Gastrocnemius medialis (tissue), 4 donors: ENCODE data around the gene TSSC4. TPM values are rescaled to one million over a fixed set of nuclear protein-coding genes. Genes with fewer than 3 reads are reported as not detected.

ENCODE experiments used
- ATAC-seq, 2 donors: fragments of 150-250 bp; one replicate each; pipeline ENCODE4 v1.9.1; 2016
- DNase-seq, 2 donors: peaks; one replicate each; pipeline ENCODE4 v3.0.0-alpha.2; 2019
- H3K27ac ChIP-seq, 4 donors: fragments of 200-600 bp; sonication (generic); 1 replicate in 1 of 4; 2 replicates in 3 of 4; pipeline ENCODE4 v1.5.1; 2016 to 2018; ENCODE audit warnings: mild to moderate bottlenecking in 2 of 4, moderate library complexity in 1 of 4
- H3K27me3 ChIP-seq, 3 donors: fragments of 200-600 bp; sonication (generic) in 2 of 3; 1 replicate in 1 of 3; 2 replicates in 2 of 3; pipeline versions ENCODE4 v1.5.1 to v1.6.0; 2016 to 2019; ENCODE audit warnings: mild to moderate bottlenecking in 1 of 3, moderate library complexity in 1 of 3
- H3K36me3 ChIP-seq, 2 donors: fragments of 200-600 bp; sonication (generic) in 1 of 2; one replicate each; pipeline ENCODE4 v1.5.1; 2017 to 2018
- H3K4me1 ChIP-seq, 2 donors: fragments of 200-600 bp; sonication (generic) in 1 of 2; one replicate each; pipeline ENCODE4 v1.5.1; 2016 to 2017; ENCODE audit warnings: mild to moderate bottlenecking in 2 of 2
- H3K4me3 ChIP-seq, 4 donors: fragments of 200-600 bp; sonication (generic) in 3 of 4; 1 replicate in 1 of 4; 2 replicates in 3 of 4; pipeline ENCODE4 v1.5.1; 2016 to 2019; ENCODE audit warnings: mild to moderate bottlenecking in 2 of 4
- H3K9me3 ChIP-seq, 3 donors: fragments of 200-600 bp; sonication (generic) in 2 of 3; 1 replicate in 1 of 3; 2 replicates in 2 of 3; pipeline ENCODE4 v1.5.1; 2016 to 2019
- CTCF ChIP-seq, 5 experiments: fragments of 450-650 bp in 3 of 5; fragments of 200-600 bp in 2 of 5; sonication (generic) in 2 of 5; IDR thresholded peaks in 4 of 5; conservative IDR thresholded peaks in 1 of 5; 1 replicate in 4 of 5; 2 replicates in 1 of 5; pipeline ENCODE4 v1.5.1; 2016 to 2019; ENCODE audit warnings: antibody characterized with exemption in 5 of 5, mild to moderate bottlenecking in 3 of 5, moderate library complexity in 3 of 5
- POLR2A ChIP-seq, 2 donors: fragments of 450-650 bp; IDR thresholded peaks; one replicate each; pipeline ENCODE4 v1.6.1; 2017; ENCODE audit warnings: antibody characterized with exemption in 2 of 2, mild to moderate bottlenecking in 2 of 2, moderate library complexity in 2 of 2
- in situ Hi-C, 4 donors: fragments of 200-750 bp; cut with MboI; loops; one replicate each; pipeline versions ENCODE4 v1.15.0 to v1.8.0; 2017; ENCODE audit warnings: low sequenced_read_pairs in 4 of 4
- intact Hi-C: fragments of 100-400 bp; cut with DNase I; formaldehyde crosslinking; loops from one replicate; pipeline ENCODE4 v1.15.1; 2023; ENCODE audit warnings: low total_unique reads
- total RNA-seq, 4 donors: library from RNA; depleted of rRNA; stranded (reverse); fragments of >200 nt; gene quantifications; one replicate each; pipeline versions ENCODE4 v1.1.0 to v1.2.3, GENCODE V29; 2016

Gene TSSC4
- total RNA-seq, 4 donors from 2014 or later: 53.4 to 92.5 (median 76.8) TPM

DNA sequence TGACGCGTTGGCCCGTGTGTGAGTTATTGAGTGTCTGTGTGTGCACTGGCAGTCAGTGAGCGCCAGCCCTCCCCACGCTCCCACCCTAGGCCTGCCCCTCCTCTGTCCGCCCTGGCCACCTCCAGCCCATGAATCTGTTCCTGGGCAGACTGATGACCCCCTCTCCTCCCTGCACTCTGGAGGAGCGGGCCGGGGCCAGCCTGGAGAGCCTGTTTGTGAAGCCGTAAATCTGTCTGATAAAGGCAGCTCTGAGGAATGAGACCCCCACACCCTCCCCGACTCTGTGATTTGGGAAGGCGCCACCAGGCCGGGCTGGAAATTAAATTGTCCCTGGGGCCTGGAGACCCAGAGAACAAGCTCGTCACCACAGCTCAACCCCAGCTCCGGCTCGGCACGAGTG, 8.6 kb downstream of the TSSC4 start:
- Histone ChIP-seq H3K27ac (no peak overlapping the region), H3K4me3 (no peak overlapping the region), H3K4me1 (no peaks in the 10 kb centered on the region), H3K9me3 (no peaks in the 10 kb centered on the region), H3K36me3 (no peaks in the 10 kb centered on the region), H3K27me3 (no peaks in the 10 kb centered on the region)
- DNase-seq: no peak
- in situ Hi-C loops (loop anchor here in 2 of 4 donors (25.0 kb wide), 1 partner anchor 222 kb away; no protein-coding TSS in a partner anchor), intact Hi-C loops (no loop called here)
- TF ChIP-seq POLR2A (IDR thresholded peaks at IDR 0.05) (no peak), CTCF (IDR thresholded peaks at IDR 0.05 in 4 of 5, conservative IDR thresholded peaks at IDR 0.05 in 1 of 5) (no peak)
- no peak for ATAC-seq

DNA sequence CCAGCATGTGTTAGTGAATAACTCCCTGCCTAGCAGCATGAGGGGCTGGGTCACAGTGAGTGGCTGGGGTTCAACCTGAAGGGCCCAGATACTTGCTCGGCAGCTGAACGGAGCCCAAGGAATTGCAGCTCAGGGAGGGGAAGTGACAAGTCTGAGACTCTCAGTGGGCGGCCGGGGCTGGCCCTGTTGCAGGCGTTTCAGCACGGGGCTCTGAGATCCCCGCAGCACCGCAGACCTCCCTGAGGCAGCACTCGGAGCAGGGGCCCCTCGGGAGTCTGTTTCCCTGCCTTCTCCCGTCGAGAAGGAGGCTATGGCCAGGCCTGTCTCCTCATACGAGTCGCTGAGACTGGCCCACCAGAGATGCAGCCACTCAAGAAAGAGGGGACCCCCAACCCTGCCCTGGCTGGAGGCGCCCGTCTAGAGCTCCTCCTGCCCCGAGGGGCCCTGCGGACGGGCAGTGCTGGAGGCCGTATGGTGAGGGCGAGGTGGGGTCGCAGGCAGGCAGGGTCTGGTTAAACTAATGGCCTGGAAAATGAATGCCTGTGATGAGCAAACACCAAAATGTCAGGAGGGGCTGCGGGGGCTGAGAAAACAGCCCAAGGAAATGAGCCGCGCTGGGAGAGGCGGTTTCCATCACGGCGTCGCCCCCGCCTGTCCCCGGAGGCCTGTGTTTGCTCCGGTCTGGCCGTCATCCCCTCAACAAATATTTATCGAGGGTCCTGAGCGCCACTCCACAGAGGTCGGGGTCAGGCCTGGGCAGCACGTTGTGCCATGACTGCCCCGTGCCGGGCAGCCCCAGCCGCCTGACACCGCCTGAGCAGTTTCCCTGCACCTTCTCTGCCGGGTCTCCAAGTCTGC, 9.3 kb downstream of the TSSC4 start:
- no peak for ATAC-seq
- no peak for DNase-seq
- Histone ChIP-seq H3K4me3 (no peak overlapping the region), H3K9me3 (no peaks in the 10 kb centered on the region), H3K4me1 (no peaks in the 10 kb centered on the region), H3K27me3 (no peaks in the 10 kb centered on the region), H3K27ac (no peak overlapping the region), H3K36me3 (no peaks in the 10 kb centered on the region)
- intact Hi-C loops: no loop called here
- TF ChIP-seq POLR2A (IDR thresholded peaks at IDR 0.05) (no peak), CTCF (IDR thresholded peaks at IDR 0.05 in 4 of 5, conservative IDR thresholded peaks at IDR 0.05 in 1 of 5) (no peak)
- in situ Hi-C loops: loop anchor here in 2 of 4 donors (25.0 kb wide), 1 partner anchor 223 kb away; no protein-coding TSS in a partner anchor

GRCh38 chr11:2410616-2411015, 10.1 kb downstream of the TSSC4 start:
- H3K27me3 ChIP-seq: no peaks in the 10 kb centered on the region
- H3K4me3 ChIP-seq: no peak overlapping the region
- no peaks in the 10 kb centered on the region for H3K36me3 ChIP-seq
- ATAC-seq (no peak), DNase-seq (no peak)
- in situ Hi-C loops (loop anchor here in 2 of 4 donors (25.0 kb wide), 1 partner anchor 223 kb away; no protein-coding TSS in a partner anchor), intact Hi-C loops (no loop called here)
- TF ChIP-seq POLR2A (IDR thresholded peaks at IDR 0.05): no peak
- no peak for TF ChIP-seq CTCF (IDR thresholded peaks at IDR 0.05 in 4 of 5, conservative IDR thresholded peaks at IDR 0.05 in 1 of 5)
- no peak overlapping the region for H3K27ac ChIP-seq
- no peaks in the 10 kb centered on the region for H3K9me3 ChIP-seq
- H3K4me1 ChIP-seq: no peaks in the 10 kb centered on the region

DNA sequence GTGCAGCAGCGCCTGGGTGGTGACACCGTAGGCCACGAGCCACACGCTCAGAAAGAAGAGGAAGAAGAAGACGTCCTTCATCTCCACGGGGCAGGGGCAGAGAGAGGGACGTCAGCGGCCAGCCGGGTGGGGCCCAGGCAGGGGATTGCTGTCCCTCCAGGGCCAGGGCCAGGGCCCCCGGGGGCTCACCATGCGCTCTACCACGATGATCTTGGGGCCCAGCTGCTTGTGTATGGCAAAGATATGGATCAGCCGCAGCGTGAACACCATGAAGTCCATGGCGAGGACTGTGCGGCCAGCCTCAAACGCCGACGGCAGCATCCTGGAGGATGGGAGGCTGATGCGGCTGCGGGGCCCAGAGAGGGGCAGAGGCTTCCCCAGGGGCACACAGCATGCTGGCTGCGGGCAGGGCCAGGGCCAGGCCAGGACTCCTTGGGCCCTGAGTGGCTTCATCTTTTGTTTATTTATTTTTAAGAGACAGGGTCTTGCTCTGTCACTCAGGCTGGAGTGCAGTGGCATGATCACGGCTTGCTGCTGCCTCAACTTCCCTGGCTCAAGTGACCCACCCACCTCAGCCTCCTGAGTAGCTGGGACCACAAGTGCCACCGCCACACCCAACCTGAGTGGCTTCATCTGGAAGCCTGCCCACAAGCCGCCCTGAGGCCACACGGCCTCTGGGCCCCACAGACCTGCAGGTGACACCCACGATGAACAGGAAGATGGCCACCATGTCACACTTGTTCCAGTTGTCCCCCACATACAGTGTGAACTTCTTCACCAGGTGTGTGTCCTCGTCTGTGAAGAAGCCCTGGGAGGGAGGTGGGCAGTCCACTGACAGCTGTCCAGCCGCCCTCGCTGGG, 11.1 kb downstream of the TSSC4 start:
- Histone ChIP-seq H3K4me1 (no peaks in the 10 kb centered on the region), H3K27me3 (no peaks in the 10 kb centered on the region), H3K27ac (no peak overlapping the region), H3K36me3 (no peaks in the 10 kb centered on the region), H3K9me3 (no peaks in the 10 kb centered on the region), H3K4me3 (no peak overlapping the region)
- ATAC-seq (no peak), DNase-seq (no peak)
- in situ Hi-C loops (loop anchor here in 2 of 4 donors (25.0 kb wide), 1 partner anchor 224 kb away; no protein-coding TSS in a partner anchor), intact Hi-C loops (no loop called here)
- TF ChIP-seq CTCF (IDR thresholded peaks at IDR 0.05 in 4 of 5, conservative IDR thresholded peaks at IDR 0.05 in 1 of 5) (no peak), POLR2A (IDR thresholded peaks at IDR 0.05) (no peak)
